ENCODE data around the gene C20orf141. TPM values are rescaled to one million over a fixed set of nuclear protein-coding genes. Genes with fewer than 3 reads are reported as not detected.

Gene C20orf141
- total and polyA plus RNA-seq, 2 of the 4 experiments (the other 2 are of a cell fraction) = 0.36 to 0.91 TPM

DNA sequence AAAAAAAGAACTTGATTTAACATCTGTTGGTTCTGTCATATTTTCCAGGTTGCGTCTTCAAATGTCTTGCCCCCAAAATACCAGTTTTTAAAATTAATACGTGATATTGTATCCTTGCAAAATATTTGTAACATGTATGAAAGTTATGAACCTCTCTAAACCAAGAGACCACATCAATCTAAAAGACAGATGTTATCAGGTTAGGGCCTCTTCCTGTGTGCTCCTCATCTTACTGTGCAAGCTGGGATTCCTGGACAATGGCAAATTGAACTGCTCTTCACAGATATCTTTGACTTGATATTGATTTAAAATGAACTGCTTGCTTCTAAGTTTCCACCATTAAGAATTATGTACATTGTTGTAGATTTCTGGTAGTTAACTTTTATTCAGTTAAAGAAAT is 11.0 kb downstream of the C20orf141 start (continued):
- TF ChIP-seq, protein P1, sequence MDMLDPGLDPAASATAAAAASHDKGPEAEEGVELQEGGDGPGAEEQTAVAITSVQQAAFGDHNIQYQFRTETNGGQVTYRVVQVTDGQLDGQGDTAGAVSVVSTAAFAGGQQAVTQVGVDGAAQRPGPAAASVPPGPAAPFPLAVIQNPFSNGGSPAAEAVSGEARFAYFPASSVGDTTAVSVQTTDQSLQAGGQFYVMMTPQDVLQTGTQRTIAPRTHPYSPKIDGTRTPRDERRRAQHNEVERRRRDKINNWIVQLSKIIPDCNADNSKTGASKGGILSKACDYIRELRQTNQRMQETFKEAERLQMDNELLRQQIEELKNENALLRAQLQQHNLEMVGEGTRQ (IDR thresholded peaks at IDR 0.05; ENCODE audit: low read depth, low read length) = no peak
- no peak for TF ChIP-seq FOS (IDR thresholded peaks at IDR 0.05; ENCODE audit: low read depth, low read length)

- Histone ChIP-seq H3K18ac (ENCODE audit: low read depth, low read length) (no peak overlapping the region), H4K5ac (ENCODE audit: low read depth, low read length) (no peak overlapping the region), H3K4ac (ENCODE audit: low read depth, low read length) (no peak overlapping the region), H4K20me1 (ENCODE audit: insufficient read depth, low read length) (no peaks in the 10 kb centered on the region), H3K9ac (ENCODE audit: low read depth, low read length) (no peak overlapping the region), H2AFZ (replicated peaks; ENCODE audit: low read length, poor library complexity) (no peak overlapping the region), H2BK15ac (ENCODE audit: low read depth, low read length) (no peak overlapping the region), H3K4me3 (ENCODE audit: insufficient read depth, low read depth, low read length) (no peak overlapping the region), H3K14ac (replicated peaks; ENCODE audit: low read depth, low read length) (no peak overlapping the region), H3K4me2 (ENCODE audit: low read depth, low read length) (no peak overlapping the region), H3K9me1 (ENCODE audit: insufficient read depth, low read length) (no peaks in the 10 kb centered on the region; the same call in 1 of the 2 replicates), H3K23ac (ENCODE audit: low read depth, low read length) (no peak overlapping the region), H3K9me3 (ENCODE audit: control insufficient read depth, insufficient read depth, low read length) (no peaks in the 10 kb centered on the region), H4K91ac (ENCODE audit: insufficient read depth, low read depth, low read length) (no peak overlapping the region), H2BK120ac (ENCODE audit: low read depth, low read length) (no peak overlapping the region), H3K56ac (ENCODE audit: extremely low read depth, insufficient read depth, low read length) (no peak overlapping the region), H3K27me3 (ENCODE audit: control insufficient read depth, insufficient read depth, low read length) (no peaks in the 10 kb centered on the region; the same call in 1 of the 2 replicates), H3K79me1 (ENCODE audit: low read depth in 1 of 2, low read length in 2 of 2) (no peaks in the 10 kb centered on the region), H2AK5ac (ENCODE audit: low read depth, low read length) (no peak overlapping the region), H3K27ac (ENCODE audit: insufficient read depth, low read length) (no peak overlapping the region), H4K8ac (ENCODE audit: low read depth in 2 of 2, low read length in 2 of 2) (no peak overlapping the region), H2AK9ac (replicated peaks; ENCODE audit: low read depth, low read length, poor library complexity) (no peak overlapping the region), H3K36me3 (ENCODE audit: control insufficient read depth, insufficient read depth, low read length) (no peaks in the 10 kb centered on the region), H2BK20ac (ENCODE audit: low read depth, low read length) (no peak overlapping the region), H3K4me1 (ENCODE audit: control insufficient read depth, insufficient read depth, low read length) (peaks cover 6% of the 10 kb centered on the region; the same call in 1 of the 2 replicates), H2BK5ac (ENCODE audit: low read depth, low read length, poor library complexity, severe bottlenecking) (no peak overlapping the region)
- dilution Hi-C loops (cut with HindIII; ENCODE audit: low sequenced_read_pairs, unreplicated experiment) (no loop called here), intact Hi-C loops (cut with micrococcal nuclease) (no loop called here), in situ Hi-C loops (cut with MboI; ENCODE audit: low sequenced_read_pairs) (loop anchor here (25.0 kb wide), 1 partner anchor 314 kb away; the partner anchor contains the start of gene ZNF343)
- no CpG with 5 or more reads among the region's 4 CpGs for WGBS, 2 experiments (ENCODE audit: extremely low coverage in 2 of 2, insufficient read length in 1 of 2)
- ChIA-PET POLR2A (ENCODE audit: unreplicated experiment) (no interaction called here), CTCF (interaction anchor here (0.7 kb wide), 1 partner anchor 185 kb away, joined by 4 read pairs; no protein-coding TSS in a partner anchor)
- TF ChIP-seq RAD21 (IDR thresholded peaks at IDR 0.05; ENCODE audit: low read length) = no peak
- TF ChIP-seq CEBPB (IDR thresholded peaks at IDR 0.05; ENCODE audit: low read depth, low read length) = 0 out of 2 replicates have a peak, but pooled peaks have one; percentile 20
- BruUV-seq (replicated peaks) = no TSS peak
- ATAC-seq (ENCODE audit: low read depth) = no peak
- DNase-seq = no peak
These were observed 11.9 kb downstream of the C20orf141 start for GRCh38 chr20:2826655-2827054.
